Stimulated activated CD8-positive, alpha-beta memory T cell treated with anti-CD3 and anti-CD28 coated beads, Interleukin-15, amount 100 ng/mL, for 48 hours (primary cell): ENCODE measurements around the gene USH1C.

ENCODE experiments used
- DNase-seq, 2 donors: peaks; one replicate each; pipeline ENCODE4 v3.0.0-alpha.2; 2020; ENCODE audit warnings: low read depth in 2 of 2

The USH1C gene

GRCh38 chr11:17471501-17471900 is 72.7 kb downstream of the USH1C start:
- no peak for DNase-seq

GRCh38 chr11:17469998-17470397 is 74.2 kb downstream of the USH1C start:
- no peak for DNase-seq

GRCh38 chr11:17468122-17468521 is 76.1 kb downstream of the USH1C start:
- DNase-seq, result no peak

GRCh38 chr11:17463546-17464174 is 80.6 kb downstream of the USH1C start:
- DNase-seq, result no peak

- DNase-seq, result no peak
Observed at GRCh38 chr11:17462940-17463339, 81.3 kb downstream of the USH1C start.

GRCh38 chr11:17460406-17460805 is 83.8 kb downstream of the USH1C start:
- DNase-seq, result no peak

GRCh38 chr11:17459236-17459896 is 84.8 kb downstream of the USH1C start:
- DNase-seq, result no peak

- DNase-seq, result no peak
Observed at GRCh38 chr11:17458268-17458667, 85.9 kb downstream of the USH1C start.

GRCh38 chr11:17457396-17458173 is 86.6 kb downstream of the USH1C start:
- DNase-seq, result no peak

GRCh38 chr11:17452668-17453067 is 91.5 kb downstream of the USH1C start:
- no peak for DNase-seq

GRCh38 chr11:17449158-17449557 is 95.1 kb downstream of the USH1C start:
- DNase-seq, result no peak

GRCh38 chr11:17446482-17446881 is 97.7 kb downstream of the USH1C start:
- no peak for DNase-seq

GRCh38 chr11:17445240-17445795 is 98.9 kb downstream of the USH1C start:
- DNase-seq, result no peak

- DNase-seq, result no peak
Observed at GRCh38 chr11:17443926-17444690, 100.1 kb downstream of the USH1C start.
